Peyer's patch (tissue), 4 donors: ENCODE data around the gene TBCD.

Source experiments
- POLR2A ChIP-seq, 2 donors: fragments of 450-650 bp; IDR thresholded peaks; one replicate each; pipeline ENCODE4 v1.5.1; 2017; ENCODE audit warnings: antibody characterized with exemption in 2 of 2, mild to moderate bottlenecking in 2 of 2, moderate library complexity in 2 of 2
- TF ChIP-seq, protein P1 (sequence below), 6 experiments: fragments of 450-650 bp in 4 of 6; fragments of 200-600 bp in 2 of 6; sonication (generic) in 1 of 6; IDR thresholded peaks; one replicate each; pipeline ENCODE4 v1.5.1; 2017 to 2019; ENCODE audit warnings: antibody characterized with exemption in 6 of 6, mild to moderate bottlenecking in 3 of 6, moderate library complexity in 1 of 6

DNA sequence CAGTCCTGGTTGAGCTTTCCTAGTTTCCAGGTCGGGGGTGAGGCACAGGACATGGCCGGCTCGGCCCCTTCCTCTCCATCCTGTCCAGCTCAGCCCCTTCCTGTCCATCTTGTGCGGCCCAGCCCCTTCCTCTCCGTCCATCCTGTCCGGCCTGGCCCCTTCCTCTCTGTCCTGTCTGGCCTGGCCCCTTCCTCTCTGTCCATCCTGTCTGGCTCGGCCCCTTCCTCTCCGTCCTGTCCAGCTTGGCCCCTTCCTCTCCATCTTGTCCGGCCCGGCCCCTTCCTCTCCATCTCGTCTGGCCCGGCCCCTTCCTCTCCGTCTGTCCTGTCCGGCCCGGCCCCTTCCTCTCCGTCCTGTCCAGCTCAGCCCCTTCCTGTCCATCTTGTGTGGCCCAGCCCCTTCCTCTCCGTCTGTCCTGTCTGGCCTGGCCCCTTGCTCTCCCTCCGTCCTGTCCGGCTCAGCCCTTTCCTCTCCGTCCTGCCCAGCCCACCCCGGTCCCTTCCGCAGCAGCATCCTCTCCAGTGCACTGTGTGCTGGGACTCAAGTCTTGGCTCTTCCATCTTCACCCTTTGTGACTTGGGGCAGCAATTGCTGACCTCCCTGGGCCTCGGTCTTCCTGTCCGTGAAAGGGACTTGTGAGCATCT is 93.4 kb downstream of the TBCD start:
- TF ChIP-seq, protein P1, sequence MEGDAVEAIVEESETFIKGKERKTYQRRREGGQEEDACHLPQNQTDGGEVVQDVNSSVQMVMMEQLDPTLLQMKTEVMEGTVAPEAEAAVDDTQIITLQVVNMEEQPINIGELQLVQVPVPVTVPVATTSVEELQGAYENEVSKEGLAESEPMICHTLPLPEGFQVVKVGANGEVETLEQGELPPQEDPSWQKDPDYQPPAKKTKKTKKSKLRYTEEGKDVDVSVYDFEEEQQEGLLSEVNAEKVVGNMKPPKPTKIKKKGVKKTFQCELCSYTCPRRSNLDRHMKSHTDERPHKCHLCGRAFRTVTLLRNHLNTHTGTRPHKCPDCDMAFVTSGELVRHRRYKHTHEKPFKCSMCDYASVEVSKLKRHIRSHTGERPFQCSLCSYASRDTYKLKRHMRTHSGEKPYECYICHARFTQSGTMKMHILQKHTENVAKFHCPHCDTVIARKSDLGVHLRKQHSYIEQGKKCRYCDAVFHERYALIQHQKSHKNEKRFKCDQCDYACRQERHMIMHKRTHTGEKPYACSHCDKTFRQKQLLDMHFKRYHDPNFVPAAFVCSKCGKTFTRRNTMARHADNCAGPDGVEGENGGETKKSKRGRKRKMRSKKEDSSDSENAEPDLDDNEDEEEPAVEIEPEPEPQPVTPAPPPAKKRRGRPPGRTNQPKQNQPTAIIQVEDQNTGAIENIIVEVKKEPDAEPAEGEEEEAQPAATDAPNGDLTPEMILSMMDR (IDR thresholded peaks at IDR 0.05), result no peak
- TF ChIP-seq POLR2A (IDR thresholded peaks at IDR 0.05), result no peak
